HG02610 (cell line): ENCODE measurements around the gene TBC1D8.

Experiments
- ATAC-seq: cut with Tn5 transposase; IDR thresholded peaks from one replicate; pipeline ENCODE4 v1.9.1; 2021; ENCODE audit warnings: mild to moderate bottlenecking, moderate library complexity; ENCODE audit not compliant: unreplicated experiment

Gene TBC1D8

DNA sequence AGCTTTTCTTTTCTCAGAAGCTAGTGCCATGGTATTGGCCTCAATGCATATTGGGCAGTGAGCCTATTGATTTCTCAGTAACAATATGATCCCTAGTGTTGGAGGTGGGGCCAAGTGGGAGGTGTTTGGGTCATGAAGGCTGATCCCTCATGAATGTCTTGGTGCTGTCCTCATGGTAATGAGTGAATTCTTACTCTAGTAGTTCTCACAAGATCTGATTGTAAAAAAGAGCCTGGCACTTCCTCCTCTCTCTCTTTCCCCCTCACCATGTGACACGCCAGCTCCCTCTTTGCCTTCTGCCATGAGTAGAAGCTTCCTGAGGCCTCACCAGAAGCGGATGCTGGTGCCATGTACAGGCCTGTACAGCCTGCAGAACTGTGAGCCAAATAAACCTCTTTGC lies 12.8 kb upstream of the TBC1D8 start:
- no peak for ATAC-seq

DNA sequence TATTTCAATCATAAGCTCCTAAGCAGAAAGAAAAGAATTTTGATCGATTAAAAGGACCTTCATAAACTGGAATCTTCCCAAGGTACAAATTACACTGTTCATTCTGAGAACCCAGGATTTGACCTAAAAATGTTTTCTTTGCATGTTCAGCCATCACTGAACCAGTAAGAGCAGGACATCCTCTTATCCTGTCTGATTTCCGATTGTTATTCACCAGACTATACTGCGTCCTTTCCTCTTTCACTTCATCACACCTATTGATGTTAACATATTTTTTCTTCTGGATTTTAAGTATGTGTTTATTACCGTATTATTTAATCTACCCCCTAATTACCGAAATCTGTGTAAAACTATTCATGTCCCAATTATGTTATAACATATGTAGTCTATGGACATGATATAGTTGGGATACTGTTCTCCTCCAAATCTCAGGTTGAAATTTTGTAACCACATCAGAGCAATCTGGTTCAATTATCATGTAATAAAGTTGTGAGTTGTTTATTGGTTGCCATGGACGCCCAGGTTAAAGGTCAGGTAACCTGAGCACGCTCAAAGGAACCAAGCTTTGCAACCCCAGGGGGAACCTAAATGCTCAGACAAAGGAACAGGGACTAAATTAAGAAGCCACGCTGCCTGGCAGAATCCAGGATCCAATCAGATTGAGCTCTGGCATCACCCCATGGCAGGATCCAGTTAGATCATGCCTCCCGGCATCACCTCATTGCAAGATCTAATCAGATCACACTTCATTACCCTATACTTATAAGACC lies 11.6 kb upstream of the TBC1D8 start:
- ATAC-seq, result no peak

DNA sequence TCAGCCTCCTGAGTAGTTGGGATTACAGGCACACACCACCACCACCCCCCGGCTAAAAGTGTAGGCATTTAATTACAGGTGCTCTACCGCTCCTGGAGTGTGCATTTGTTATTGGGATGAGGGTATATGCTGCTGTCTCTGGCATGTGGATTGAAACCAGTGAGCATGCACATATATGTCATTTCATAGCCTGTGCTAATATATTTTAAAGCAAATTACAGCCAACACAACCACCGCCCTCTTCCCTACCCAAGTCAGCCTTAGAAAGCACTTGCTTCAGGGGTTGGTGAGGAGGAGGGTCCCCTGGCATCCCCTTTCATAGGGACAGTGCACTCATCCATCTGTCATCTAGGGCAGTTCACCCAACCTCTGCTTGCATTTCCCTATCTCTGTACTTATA lies 10.5 kb upstream of the TBC1D8 start:
- no peak for ATAC-seq

DNA sequence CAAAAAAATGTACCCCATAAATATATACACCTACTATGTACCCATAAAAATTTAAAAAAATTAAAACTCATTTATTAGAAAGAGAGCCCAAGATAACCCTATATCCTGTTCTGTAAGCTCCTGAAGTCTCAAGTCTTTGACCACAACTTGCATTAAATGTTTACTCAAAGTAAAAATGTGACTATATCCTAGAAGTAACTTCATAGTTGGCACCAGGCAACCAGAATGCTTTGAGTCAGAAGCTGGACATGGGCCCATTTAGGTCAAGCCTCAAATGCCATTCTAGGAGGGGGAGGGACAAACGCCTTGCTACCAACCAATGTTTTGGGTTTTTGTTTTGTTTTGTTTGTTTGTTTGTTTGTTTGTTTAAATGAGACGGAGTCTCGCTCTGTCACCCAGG lies 9.3 kb upstream of the TBC1D8 start:
- no peak for ATAC-seq

DNA sequence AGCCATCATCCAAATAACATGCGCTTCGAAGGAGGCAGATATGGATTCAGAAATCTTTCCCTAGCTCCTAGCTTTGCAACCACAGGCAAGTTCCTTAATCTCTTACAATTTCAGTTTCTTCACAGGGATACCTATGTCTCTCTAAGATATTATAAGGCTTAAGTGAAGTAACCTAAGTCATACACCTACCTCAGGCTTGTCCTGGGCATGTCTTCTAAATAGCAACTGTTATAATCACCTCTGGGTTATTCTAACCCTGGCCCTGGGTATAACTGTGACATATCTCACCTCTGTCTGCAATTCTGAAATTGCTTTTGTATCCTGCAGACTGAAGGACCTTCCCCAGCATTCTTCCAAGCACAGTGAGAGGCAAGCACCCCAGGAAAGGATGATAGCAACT lies 8.3 kb upstream of the TBC1D8 start:
- ATAC-seq, result no peak

DNA sequence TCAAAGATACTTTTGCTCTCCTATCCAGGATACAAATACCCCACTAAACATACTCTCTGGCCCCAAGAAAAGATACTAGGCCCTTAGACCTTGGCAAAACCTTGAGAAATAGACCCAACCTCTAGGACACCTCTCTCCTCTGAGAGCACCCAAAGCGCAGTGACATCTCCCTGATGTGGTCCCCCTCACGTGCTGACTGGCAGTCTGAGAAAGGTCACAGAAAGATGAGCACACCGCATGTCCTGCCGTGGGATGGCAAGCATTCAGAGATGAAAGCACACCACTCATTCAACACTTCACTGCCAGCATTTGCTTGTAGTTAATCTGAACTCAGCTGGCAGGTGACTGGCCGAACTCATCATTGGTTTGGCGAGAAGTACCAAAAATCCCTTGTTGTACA lies 6.1 kb upstream of the TBC1D8 start:
- no peak for ATAC-seq

DNA sequence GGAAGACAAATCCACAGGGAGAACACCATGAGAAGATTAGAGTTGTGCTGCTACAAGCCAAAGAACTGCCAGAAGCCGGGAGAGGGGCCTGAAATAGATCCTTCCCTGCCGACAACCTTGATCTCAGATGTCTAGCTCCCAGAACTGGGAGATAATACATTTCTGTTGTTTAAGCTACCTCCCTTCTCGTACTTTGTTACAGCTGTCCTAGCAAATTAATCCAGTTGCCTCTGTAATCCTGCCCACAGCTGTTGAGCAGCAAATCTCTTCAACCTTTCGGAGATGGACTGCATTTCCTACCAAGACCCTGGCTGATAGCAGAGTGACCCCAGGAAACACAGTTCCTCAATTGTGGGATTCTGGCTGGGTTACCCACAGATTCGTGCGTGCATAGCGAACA lies 2.6 kb upstream of the TBC1D8 start:
- ATAC-seq, result no peak

DNA sequence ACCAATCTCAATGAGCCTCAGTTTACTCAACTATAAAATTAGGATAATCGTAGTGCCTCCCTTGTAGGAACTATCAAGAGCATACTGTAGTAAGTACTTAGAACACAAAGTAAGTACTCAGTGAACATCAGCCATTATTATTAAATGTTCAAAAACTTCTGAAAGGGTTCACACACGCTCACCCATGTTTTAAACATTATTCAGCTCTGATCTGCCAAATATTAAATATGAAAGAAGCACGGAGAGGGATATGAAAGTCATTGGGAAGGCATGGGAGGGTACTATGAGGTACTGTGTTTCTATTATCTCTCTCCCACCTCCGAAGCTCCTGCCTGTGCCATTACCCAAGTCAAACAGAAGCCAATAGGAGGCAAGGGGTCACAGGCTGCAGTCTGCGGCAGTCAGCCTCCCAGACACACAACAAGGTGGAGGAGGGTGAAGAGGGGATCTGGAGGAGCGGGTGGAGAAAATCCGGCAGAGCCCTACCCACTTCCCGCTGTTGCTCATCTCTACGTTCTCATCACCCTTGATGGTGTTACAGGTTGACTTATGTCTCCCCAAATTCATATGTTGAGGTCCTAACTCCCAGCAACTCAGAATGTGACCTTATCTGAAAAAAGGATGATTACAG lies 2.0 kb upstream of the TBC1D8 start:
- no peak for ATAC-seq

DNA sequence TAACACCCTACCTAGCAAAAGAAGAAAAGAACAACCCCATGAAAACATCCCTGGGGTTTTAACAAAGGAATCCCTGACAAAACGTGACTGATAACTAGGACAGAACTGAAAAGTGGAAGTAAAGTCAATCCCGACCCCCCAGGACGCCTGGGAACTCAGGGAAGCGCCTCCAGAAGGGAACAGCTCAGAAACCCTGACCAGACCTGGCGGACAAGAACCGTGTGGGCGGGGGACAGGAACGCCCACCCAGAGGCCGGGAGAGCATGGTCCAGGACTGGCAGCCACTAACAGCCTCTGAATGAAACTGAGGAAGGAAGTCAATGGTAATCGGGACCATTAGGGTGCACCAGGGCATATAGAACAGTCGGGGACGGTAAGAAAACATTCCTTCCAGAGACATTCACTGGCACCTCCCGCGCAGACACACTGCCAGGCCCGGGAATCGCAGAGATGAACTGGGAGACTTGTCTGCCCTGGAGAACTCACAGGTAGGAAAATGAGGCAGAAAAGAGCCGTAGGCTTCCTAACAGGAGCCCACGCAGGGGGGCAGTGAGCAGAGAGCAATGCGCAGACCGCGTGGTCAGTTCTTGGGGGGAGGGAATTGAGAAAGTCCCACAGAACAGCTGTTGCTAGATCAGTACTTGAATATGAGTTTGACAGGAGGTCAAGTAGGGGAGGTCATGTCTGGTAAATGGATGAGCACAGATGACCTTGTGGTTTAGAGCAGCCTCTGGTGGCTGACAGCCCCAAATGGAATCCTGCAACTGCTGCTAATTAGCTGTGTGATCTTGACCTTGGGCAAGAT lies 1.3 kb upstream of the TBC1D8 start:
- ATAC-seq, result peak; percentile 42

DNA sequence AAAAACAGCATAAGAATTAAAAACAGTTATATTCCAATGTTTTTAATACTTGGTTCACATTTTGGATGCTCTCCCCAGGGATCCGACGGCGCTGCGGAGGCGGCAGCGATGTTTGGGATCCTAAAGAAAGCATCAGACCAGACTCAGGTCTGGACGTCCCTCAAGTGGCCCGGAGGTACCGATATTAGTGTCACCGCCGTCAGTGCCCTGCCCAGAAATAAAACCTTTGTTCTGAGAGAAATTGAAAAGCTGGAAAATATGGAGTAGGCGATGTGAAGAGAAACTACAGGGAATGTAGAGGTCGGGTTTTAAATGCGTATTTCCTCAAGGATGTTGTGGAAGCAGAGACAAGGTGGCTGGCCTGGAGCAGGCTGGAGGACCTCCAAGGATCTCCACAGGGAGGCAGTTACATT lies 683 bp upstream of the TBC1D8 start:
- no peak for ATAC-seq

DNA sequence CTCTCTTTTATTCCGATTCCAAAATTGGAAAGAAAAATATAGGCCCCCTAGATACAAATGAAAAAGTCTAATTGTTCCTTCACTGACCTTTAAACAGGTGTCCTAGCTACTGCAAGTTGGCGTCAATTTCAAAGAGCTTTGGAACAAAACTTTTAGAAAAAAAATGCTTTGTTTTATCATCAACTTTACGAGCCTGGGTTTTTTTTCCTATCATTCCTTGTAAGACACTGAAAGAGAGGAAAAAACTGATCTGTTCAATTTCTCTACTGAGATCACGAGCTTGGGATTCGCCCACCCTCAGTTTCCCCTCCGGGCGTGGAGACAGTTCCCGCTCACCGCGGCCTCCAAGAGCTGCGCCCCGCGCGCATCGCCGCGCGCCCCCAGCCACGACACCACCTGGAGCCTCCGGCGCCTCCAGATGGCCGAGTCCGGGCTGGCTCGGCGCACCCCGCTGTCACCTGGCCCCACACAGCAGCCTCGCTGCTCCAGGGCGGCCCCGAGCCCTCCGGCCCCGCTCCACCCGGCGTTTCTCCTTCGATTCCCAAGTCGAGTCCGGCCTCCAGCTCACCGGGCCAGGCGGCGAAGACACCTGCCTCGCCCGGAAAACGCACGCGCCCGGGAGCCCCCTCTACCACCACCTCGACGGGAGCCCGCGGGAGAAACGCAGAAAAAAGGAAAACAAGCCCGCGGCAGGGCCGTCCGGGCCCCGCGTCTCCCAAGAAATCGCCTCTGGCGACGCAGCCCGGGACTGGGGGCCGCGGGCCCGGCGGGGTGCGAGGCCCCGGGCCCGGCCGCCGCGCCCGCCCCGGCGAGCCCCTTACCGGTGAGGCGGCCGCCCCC lies 656 bp downstream of the TBC1D8 start:
- peak; percentile 15 for ATAC-seq

DNA sequence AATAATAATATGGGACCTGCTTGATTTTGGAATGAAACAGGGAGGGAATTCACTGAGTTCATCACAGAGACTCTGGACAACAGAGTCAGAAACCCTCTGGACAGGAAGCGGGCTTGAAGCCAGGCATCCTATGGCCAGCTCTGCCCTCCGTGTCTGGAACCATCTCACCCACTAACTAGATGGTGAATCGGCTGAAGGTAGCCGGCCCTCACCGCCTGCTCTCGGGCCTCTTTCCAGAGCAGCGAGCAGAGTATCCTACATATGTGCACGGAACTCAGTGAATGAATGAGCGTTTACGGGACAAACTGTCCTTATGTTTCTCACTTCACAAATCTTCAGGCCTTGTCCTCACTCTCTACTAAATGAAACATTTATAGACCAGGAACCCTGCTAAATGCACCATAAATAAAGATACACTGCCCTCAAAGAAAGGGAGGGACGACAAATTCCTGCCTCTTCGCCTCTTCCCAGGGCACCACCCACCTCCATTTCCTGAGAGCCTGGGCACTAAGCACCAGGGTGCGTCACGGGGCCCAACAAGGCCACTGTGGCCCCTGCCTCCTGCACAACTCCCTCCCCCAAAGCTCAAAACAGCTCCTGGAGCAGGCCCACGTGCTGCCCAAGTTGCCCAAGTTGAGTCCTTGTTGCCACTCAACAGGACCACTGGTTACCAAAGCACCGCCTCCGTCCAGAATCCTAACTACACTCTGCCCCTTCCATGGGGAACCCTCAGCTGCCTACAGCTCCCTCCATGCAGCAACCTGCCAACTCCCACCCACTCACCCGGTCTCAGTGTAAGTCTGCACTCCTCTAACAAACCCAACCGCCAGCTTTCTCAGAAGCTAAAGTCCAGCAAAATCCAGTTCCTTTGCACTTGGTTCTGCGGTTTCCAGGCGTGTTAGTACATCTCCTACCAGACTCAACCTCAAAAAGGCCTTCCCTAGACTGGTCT lies 1.7 kb downstream of the TBC1D8 start:
- no peak for ATAC-seq

DNA sequence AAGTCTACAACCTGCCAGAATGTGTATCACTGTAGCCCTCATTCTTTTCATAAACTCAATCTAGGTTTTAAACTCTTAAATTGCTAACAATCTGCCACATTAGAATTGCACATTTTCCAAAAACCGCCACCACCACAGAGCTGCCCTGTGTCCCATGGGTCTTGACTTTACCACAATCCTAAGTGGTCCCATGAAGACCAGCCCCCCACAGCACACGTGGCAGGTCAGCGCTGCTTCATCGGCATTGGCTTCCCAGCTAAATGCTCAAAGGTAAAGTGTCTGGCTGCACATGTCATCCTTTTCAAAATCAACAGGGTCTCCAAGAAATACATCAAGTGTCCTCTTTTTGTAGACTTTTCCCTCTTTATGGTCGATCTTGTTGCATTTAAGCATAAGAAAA lies 2.4 kb downstream of the TBC1D8 start:
- ATAC-seq, result no peak

DNA sequence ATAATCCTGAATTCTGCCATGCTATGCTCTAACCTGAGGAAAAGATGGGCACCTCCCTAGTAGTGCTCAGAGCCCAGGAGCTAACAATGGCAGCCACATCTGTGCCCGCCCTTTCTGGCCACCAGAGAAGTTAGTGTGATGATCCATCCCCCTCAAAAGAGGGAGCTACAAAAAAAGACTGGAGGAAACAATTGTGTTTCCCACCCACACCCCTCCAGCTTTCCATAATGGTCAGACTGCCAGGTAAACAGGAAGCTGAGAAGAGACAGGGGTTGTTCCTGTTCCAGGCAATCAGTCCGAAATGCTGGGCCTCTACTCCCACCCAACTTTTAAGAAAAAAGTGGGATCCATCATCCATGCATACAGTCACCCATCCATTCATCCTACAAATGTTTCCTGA lies 3.2 kb downstream of the TBC1D8 start:
- ATAC-seq, result no peak

DNA sequence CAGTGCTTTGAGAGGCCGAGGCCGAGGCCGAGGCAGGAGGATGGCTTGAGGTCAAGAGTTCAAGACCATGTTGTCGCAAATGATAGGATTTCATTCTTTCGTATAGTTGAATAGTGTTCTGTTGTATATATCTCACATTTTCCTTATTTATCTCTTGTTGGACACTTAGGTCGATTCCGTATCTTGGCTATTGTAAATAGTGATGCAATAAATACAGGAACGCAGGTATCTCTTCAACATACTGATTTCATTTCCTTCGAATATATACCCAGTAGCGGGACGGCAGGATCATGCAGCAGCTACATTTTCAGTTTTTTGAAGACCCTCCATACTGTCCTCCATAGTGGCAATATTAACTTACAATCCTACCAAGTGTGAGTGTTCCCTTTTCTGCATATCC lies 4.1 kb downstream of the TBC1D8 start:
- no peak for ATAC-seq

DNA sequence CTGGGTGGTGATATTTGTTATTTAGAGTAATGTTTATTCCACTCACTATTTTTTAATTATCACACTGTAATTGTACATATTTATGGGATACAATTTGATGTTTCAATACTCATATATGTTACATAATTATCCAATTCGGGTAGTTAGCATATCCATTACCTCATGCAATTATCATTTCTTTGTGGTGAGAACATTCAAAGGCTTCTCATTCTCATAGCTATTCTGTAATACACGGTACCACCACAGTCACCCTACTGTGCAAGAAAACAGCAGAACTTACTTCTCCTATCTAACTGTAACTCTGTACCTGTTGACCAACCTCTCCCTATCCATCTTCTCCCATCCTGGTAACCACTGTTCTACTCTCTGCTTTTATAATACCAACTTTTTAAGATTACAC lies 4.6 kb downstream of the TBC1D8 start:
- no peak for ATAC-seq

DNA sequence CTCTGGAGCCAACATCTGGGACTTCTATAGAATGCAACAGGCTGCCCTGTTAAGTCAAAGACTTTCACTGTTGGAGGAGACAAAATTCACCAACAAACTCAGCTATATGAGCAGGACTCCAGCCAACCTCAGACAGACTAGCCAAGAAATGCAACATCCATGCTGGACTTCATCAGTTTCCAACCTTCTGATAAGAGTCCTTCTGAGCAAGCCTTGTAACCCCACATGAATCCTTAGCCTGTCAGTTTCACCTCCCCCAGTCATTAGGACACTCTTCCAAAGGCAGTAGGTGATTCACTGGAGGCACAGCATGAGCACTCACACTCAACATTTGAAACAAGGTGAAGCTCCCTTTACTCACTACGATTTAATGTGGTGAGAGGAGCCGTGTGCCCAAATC lies 5.8 kb downstream of the TBC1D8 start:
- no peak for ATAC-seq

DNA sequence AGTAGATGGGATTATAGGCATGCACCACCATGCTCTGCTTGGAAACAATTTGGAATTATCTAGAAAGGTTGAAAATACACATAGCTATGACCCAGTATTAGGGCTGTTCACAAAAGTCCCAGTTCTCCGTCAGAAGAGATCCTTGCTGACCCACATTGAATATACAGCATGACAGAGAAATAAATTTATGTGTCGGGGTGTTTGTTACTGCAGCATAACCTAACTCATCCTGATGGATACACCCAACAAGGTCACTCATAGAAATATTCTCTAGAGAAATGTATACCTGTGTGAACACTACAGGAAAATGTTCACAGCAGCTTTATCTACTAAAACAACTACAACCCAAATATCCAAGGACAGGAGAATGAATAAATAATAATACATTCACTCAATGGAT lies 9.0 kb downstream of the TBC1D8 start:
- no peak for ATAC-seq

DNA sequence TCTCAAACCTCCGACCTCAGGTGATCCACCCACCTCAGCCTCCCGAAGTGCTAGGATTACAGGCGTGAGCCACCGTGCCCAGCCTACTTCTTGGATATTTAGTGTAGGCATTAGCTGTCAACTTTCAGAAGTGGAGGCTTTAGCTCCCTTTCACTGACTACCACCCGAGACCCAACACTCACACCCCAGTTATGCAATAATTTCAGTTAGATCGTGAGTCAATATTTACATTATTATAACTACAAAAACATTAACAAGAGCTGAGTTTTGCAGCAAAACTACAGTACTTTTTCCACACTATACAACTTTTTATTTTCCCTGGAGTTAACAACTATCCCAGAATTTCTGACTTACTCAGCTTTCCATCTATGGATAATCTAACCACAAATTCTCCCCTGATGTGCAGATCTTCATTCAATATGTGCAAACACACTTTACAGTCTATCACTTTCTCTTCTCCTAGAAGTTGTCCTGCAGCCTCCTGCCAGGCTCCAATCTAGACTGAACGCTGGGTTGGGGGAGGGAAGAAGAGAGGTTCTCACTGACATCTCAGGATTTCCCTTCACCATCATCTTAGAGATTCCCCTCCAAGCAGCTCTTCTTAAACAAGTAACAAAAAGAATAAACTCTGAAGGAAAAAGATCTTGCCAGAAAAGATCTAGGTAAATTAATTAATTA lies 10.1 kb downstream of the TBC1D8 start:
- no peak for ATAC-seq
